ENCODE results near the gene CCDC148.

The CCDC148 gene

GRCh38 chr2:158131483-158131912, 325.1 kb downstream of the CCDC148 start:
- Histone ChIP-seq H3K27me3 (no peaks in the 10 kb centered on the region), H3K9me3 (no peaks in the 10 kb centered on the region), H3K4me3 (ENCODE audit: low read depth in 1 of 2, low read length in 1 of 2) (no peak overlapping the region), H3K36me3 (no peaks in the 10 kb centered on the region), H3K27ac (no peak overlapping the region), H3K4me1 (ENCODE audit: control insufficient read depth in 1 of 2, insufficient read depth in 1 of 2, low read depth in 1 of 2, low read length in 1 of 2) (peaks cover 10% of the 10 kb centered on the region in 2 experiments)
- no peak for TF ChIP-seq CTCF (IDR thresholded peaks at IDR 0.05)

- no peak for TF ChIP-seq CTCF (IDR thresholded peaks at IDR 0.05)
- peaks cover 10% of the 10 kb centered on the region in 2 experiments for H3K4me1 ChIP-seq (ENCODE audit: control insufficient read depth in 1 of 2, insufficient read depth in 1 of 2, low read depth in 1 of 2, low read length in 1 of 2)
- H3K9me3 ChIP-seq, result no peaks in the 10 kb centered on the region
- H3K36me3 ChIP-seq, result no peaks in the 10 kb centered on the region
- H3K27me3 ChIP-seq, result no peaks in the 10 kb centered on the region
- peak overlapping the region; percentile 1 for H3K27ac ChIP-seq
- no peak overlapping the region for H3K4me3 ChIP-seq (ENCODE audit: low read depth in 1 of 2, low read length in 1 of 2)
These were observed 325.6 kb downstream of the CCDC148 start for GRCh38 chr2:158130832-158131473.

- Histone ChIP-seq H3K27ac (no peak overlapping the region), H3K36me3 (no peaks in the 10 kb centered on the region), H3K27me3 (no peaks in the 10 kb centered on the region), H3K4me3 (ENCODE audit: low read depth in 1 of 2, low read length in 1 of 2) (no peak overlapping the region), H3K4me1 (ENCODE audit: control insufficient read depth in 1 of 2, insufficient read depth in 1 of 2, low read depth in 1 of 2, low read length in 1 of 2) (peaks cover 10% of the 10 kb centered on the region in 2 experiments), H3K9me3 (no peaks in the 10 kb centered on the region)
- TF ChIP-seq CTCF (IDR thresholded peaks at IDR 0.05), result no peak
These were observed 327.5 kb downstream of the CCDC148 start for GRCh38 chr2:158129037-158129436.

- Histone ChIP-seq H3K4me1 (ENCODE audit: control insufficient read depth in 1 of 2, insufficient read depth in 1 of 2, low read depth in 1 of 2, low read length in 1 of 2) (peaks cover 10% of the 10 kb centered on the region in 2 experiments), H3K9me3 (no peaks in the 10 kb centered on the region), H3K27ac (no peak overlapping the region), H3K27me3 (no peaks in the 10 kb centered on the region), H3K36me3 (no peaks in the 10 kb centered on the region), H3K4me3 (ENCODE audit: low read depth in 1 of 2, low read length in 1 of 2) (no peak overlapping the region)
- no peak for TF ChIP-seq CTCF (IDR thresholded peaks at IDR 0.05)
These were observed 328.2 kb downstream of the CCDC148 start for GRCh38 chr2:158128168-158128973.

GRCh38 chr2:158127380-158127804, 329.2 kb downstream of the CCDC148 start:
- Histone ChIP-seq H3K4me1 (ENCODE audit: control insufficient read depth in 1 of 2, insufficient read depth in 1 of 2, low read depth in 1 of 2, low read length in 1 of 2) (peaks cover 10 to 18% of the 10 kb centered on the region in 2 experiments), H3K27me3 (no peaks in the 10 kb centered on the region), H3K36me3 (no peaks in the 10 kb centered on the region), H3K9me3 (no peaks in the 10 kb centered on the region), H3K4me3 (ENCODE audit: low read depth in 1 of 2, low read length in 1 of 2) (no peak overlapping the region), H3K27ac (no peak overlapping the region)
- no peak for TF ChIP-seq CTCF (IDR thresholded peaks at IDR 0.05)
